Lung (tissue), 12 donors: ENCODE results near the gene PON3. TPM values are rescaled to one million over a fixed set of nuclear protein-coding genes. Genes with fewer than 3 reads are reported as not detected.
A peak's percentile ranks its signal among the peaks of the same experiment; 100 is the strongest.

Experiments used
- ATAC-seq: fragments of 200-7000 bp; cut with Tn5 transposase; one replicate; pipeline ENCODE4 v1.9.1; 2020; ENCODE audit warnings: moderate number of reproducible peaks; ENCODE audit not compliant: insufficient read depth, low FRiP score
- DNase-seq, 3 donors: peaks; one replicate each; pipeline ENCODE4 v3.0.0-alpha.2; 2013 to 2017
- H3K27ac ChIP-seq, 2 donors: one replicate each; pipeline ENCODE4 v1.5.1; 2013; ENCODE audit warnings: mild to moderate bottlenecking in 2 of 2, moderate library complexity in 2 of 2, control low read depth in 1 of 2, inconsistent platforms in 1 of 2, low read depth in 1 of 2, low read length in 1 of 2
- H3K27me3 ChIP-seq, 3 donors: one replicate each; pipeline ENCODE4 v1.5.1; 2013; ENCODE audit warnings: low read length in 2 of 3; ENCODE audit not compliant: control insufficient read depth in 3 of 3, insufficient read depth in 3 of 3
- H3K36me3 ChIP-seq, 4 donors: one replicate each; pipeline ENCODE4 v1.5.1; 2013; ENCODE audit warnings: low read length in 4 of 4, mild to moderate bottlenecking in 1 of 4, moderate library complexity in 1 of 4; ENCODE audit not compliant: control insufficient read depth in 4 of 4, insufficient read depth in 4 of 4
- H3K4me1 ChIP-seq, 5 donors: one replicate each; pipeline ENCODE4 v1.5.1; 2013; ENCODE audit warnings: low read length in 5 of 5, mild to moderate bottlenecking in 2 of 5, moderate library complexity in 1 of 5; ENCODE audit not compliant: control insufficient read depth in 5 of 5, insufficient read depth in 5 of 5
- H3K4me3 ChIP-seq: one replicate; pipeline ENCODE4 v1.5.1; 2013; ENCODE audit warnings: mild to moderate bottlenecking, control low read depth, moderate library complexity
- H3K9ac ChIP-seq, 2 donors: one replicate each; pipeline ENCODE4 v1.5.1; 2013; ENCODE audit warnings: low read length in 2 of 2, control low read depth in 1 of 2; ENCODE audit not compliant: insufficient read depth in 1 of 2
- H3K9me3 ChIP-seq, 4 donors: one replicate each; pipeline ENCODE4 v1.5.1; 2013; ENCODE audit warnings: low read length in 3 of 4, mild to moderate bottlenecking in 1 of 4, moderate library complexity in 1 of 4; ENCODE audit not compliant: control insufficient read depth in 4 of 4, insufficient read depth in 3 of 4
- CTCF ChIP-seq: IDR thresholded peaks from 2 replicates; pipeline ENCODE4 v1.5.1; 2012; ENCODE audit warnings: mild to moderate bottlenecking; ENCODE audit errors: control extremely low read depth, extremely low read depth
- WGBS, 2 donors: extraction: QIAGEN DNeasy Blood & Tissue Kit; methylation state at CpG; one replicate each; pipeline ENCODE4 v1.1.7; 2013; 5-methylcytosine and 5-hydroxymethylcytosine counted together
- polyA plus RNA-seq, 2 donors: library from polyadenylated mRNA; stranded (reverse); fragments of 200-250 nt; gene quantifications; one replicate each; pipeline ENCODE4 v1.2.1, GENCODE V29; 2013
- total RNA-seq, 2 donors: library from RNA; depleted of rRNA in 1 of 2; stranded (reverse); fragments of >200 nt in 1 of 2; gene quantifications; one replicate each; pipeline ENCODE4 v1.2.1, GENCODE V29; 2014 to 2021
- donor health status: control.
- donor health status: control.
- donor health status: Bipolar disorder and iron deficiency.
- donor health status: healthy.
- donor health status: DM: yes; HTN: yes; CAD: no.

PON3 gene
- total and polyA plus RNA-seq, 4 donors = 13.2 to 28.0 (median 22.5) TPM

GRCh38 chr7:95440394-95441038 is 44.3 kb upstream of the PON3 start:
- Histone ChIP-seq H3K9ac (no peak overlapping the region), H3K27me3 (no peaks in the 10 kb centered on the region), H3K36me3 (no peaks in the 10 kb centered on the region), H3K27ac (no peak overlapping the region), H3K4me1 (peaks cover 0 to 9% (median under 1%) of the 10 kb centered on the region in 5 donors), H3K9me3 (no peaks in the 10 kb centered on the region), H3K4me3 (no peak overlapping the region)
- ATAC-seq (no peak), DNase-seq (no peak)
- 89 to 96% methylated on average over 3 of the region's 3 CpGs for WGBS, 2 donors
- no peak for TF ChIP-seq CTCF

- Histone ChIP-seq H3K27ac (no peak overlapping the region), H3K27me3 (no peaks in the 10 kb centered on the region), H3K9me3 (no peaks in the 10 kb centered on the region), H3K4me3 (no peak overlapping the region), H3K9ac (no peak overlapping the region), H3K36me3 (peaks cover 0 to 4% (median 1%) of the 10 kb centered on the region in 4 donors), H3K4me1 (peaks cover 0 to 13% (median 11%) of the 10 kb centered on the region in 5 donors)
- WGBS, 2 donors = 43 to 60% methylated on average over 4 of the region's 4 CpGs
- no peak for ATAC-seq
- no peak for DNase-seq
- no peak for TF ChIP-seq CTCF
Measured at GRCh38 chr7:95436407-95436806, 40.2 kb upstream of the PON3 start.

- H3K9ac ChIP-seq = peak overlapping the region; percentile 78 to 97
- H3K9me3 ChIP-seq = no peaks in the 10 kb centered on the region
- no peak for DNase-seq
- ATAC-seq = peak; percentile 0
- no peak for TF ChIP-seq CTCF
- peaks cover 0 to 13% (median 11%) of the 10 kb centered on the region in 5 donors for H3K4me1 ChIP-seq
- peak overlapping the region; percentile 94 to 99 for H3K27ac ChIP-seq
- peaks cover 0 to 4% (median 1%) of the 10 kb centered on the region in 4 donors for H3K36me3 ChIP-seq
- 39 to 52% methylated on average over 9 of the region's 9 CpGs for WGBS, 2 donors
- H3K4me3 ChIP-seq = no peak overlapping the region
- no peaks in the 10 kb centered on the region for H3K27me3 ChIP-seq
Measured at GRCh38 chr7:95435422-95435780, 39.2 kb upstream of the PON3 start.
